ENCODE measurements around the gene LSM10. TPM values are rescaled to one million over a fixed set of nuclear protein-coding genes. Genes with fewer than 3 reads are reported as not detected.

Gene LSM10
- total and polyA plus RNA-seq, 9 of the 15 experiments (the other 6 are each of a cell fraction or from before 2014, with no cell fraction given): 13.2 to 146 (median 68.9) TPM

GRCh38 chr1:36367798-36368197 is 29.9 kb downstream of the LSM10 start:
- ATAC-seq: no peak
- H3K79me2 ChIP-seq (ENCODE audit: control insufficient read depth, insufficient read depth, low read length): peaks cover 73% of the 10 kb centered on the region
- in situ Hi-C loops (cut with MboI): no loop called here

More at GRCh38 chr1:36367798-36368197, 29.9 kb downstream of the LSM10 start:
- FAIRE-seq: no peak
- CTCF ChIA-PET (ENCODE audit: low intra/inter-chr PET ratio): interaction anchor here (1.8 kb wide), 1 partner anchor 268 kb away, joined by 11 read pairs; no protein-coding TSS in a partner anchor
- H3K4me1 ChIP-seq (replicated peaks in 1 of 2; ENCODE audit: control insufficient read depth in 2 of 2, insufficient read depth in 2 of 2, low read length in 2 of 2): peaks cover 27 to 38% of the 10 kb centered on the region in 2 experiments
- no peak overlapping the region for H3K27ac ChIP-seq (ENCODE audit: extremely low read depth, low read depth, low read length)
- H3K4me2 ChIP-seq (ENCODE audit: insufficient read depth, low read length): no peak overlapping the region
- peaks cover 11% of the 10 kb centered on the region for H3K9me1 ChIP-seq (ENCODE audit: control insufficient read depth, insufficient read depth, low read length)
- no TSS peak for BruUV-seq (replicated peaks)
- no peaks in the 10 kb centered on the region for H3K27me3 ChIP-seq (ENCODE audit: control insufficient read depth in 2 of 2, insufficient read depth in 2 of 2, low read length in 2 of 2)
- DNase-seq (ENCODE audit: extremely low read depth in 1 of 4, low spot score in 3 of 4): no peak
- TF ChIP-seq RFX5 (IDR thresholded peaks at IDR 0.05; ENCODE audit: low read depth, low read length) (no peak), PYGO2 (tag; IDR thresholded peaks at IDR 0.05) (no peak), ZMIZ1 (IDR thresholded peaks at IDR 0.05; ENCODE audit: low read depth in 2 of 2, low read length in 2 of 2) (no peak), TCF15 (CRISPR knock-in tag; IDR thresholded peaks at IDR 0.05) (no peak)
- H2AFZ ChIP-seq (ENCODE audit: low read depth, low read length): no peak overlapping the region
- WGBS (ENCODE audit: insufficient coverage, low coverage, missing lambda C conversion rate): 89% methylated on average over 4 of the region's 4 CpGs
- no peak overlapping the region for H3K4me3 ChIP-seq
- intact Hi-C loops (cut with micrococcal nuclease): loop anchor here (2.0 kb wide), 2 partner anchors 47 to 53 kb away; no protein-coding TSS in a partner anchor
- H3K36me3 ChIP-seq (ENCODE audit: control insufficient read depth, insufficient read depth, low read length): peaks cover 49% of the 10 kb centered on the region
- H3K9ac ChIP-seq (ENCODE audit: insufficient read depth in 1 of 2, low read depth in 2 of 2, low read length in 2 of 2): peak overlapping the region in 1 of 2 experiments; percentile 24; a peak in 2 of 4 replicates
- no peaks in the 10 kb centered on the region for H3K9me3 ChIP-seq (replicated peaks; ENCODE audit: control insufficient read depth, insufficient read depth, low read depth, low read length)
- 0 out of 2 replicates have a peak, but pooled peaks cover 6% of the 10 kb centered on the region for H4K20me1 ChIP-seq (replicated peaks; ENCODE audit: control insufficient read depth, insufficient read depth, low read length)
- POLR2A ChIA-PET: interaction anchor here (0.7 to 3.7 kb wide), 6 partner anchors 9 to 31 kb away, joined by 3 to 34 read pairs (median 4); no protein-coding TSS in a partner anchor

Measured in K562 (cell line).